Fibroblast of lung (primary cell): Measurements from ENCODE around the gene FAM187B. TPM values are rescaled to one million over a fixed set of nuclear protein-coding genes. Genes with fewer than 3 reads are reported as not detected.

Experiments used
- DNase-seq, 2 donors: peaks; one replicate each; pipeline versions ENCODE4 v3.0.0 to v3.0.0-alpha.2; 2010; ENCODE audit warnings: low read depth in 2 of 2
- H2AFZ ChIP-seq: 2 replicates; pipeline ENCODE4 v1.5.1; 2012; ENCODE audit warnings: low read length, control low read depth, inconsistent platforms
- H3K27ac ChIP-seq: 2 replicates; pipeline ENCODE4 v1.5.1; 2011; ENCODE audit warnings: low read length, control low read depth; ENCODE audit not compliant: insufficient read depth
- H3K27me3 ChIP-seq: 2 replicates; pipeline ENCODE4 v1.5.1; 2011; ENCODE audit warnings: mild to moderate bottlenecking, low read length; ENCODE audit not compliant: control insufficient read depth, insufficient read depth
- H3K36me3 ChIP-seq: 2 replicates; pipeline ENCODE4 v1.5.1; 2011; ENCODE audit warnings: low read length; ENCODE audit not compliant: control insufficient read depth, insufficient read depth
- H3K4me1 ChIP-seq: 2 replicates; pipeline ENCODE4 v1.5.1; 2011; ENCODE audit warnings: low read length; ENCODE audit not compliant: control insufficient read depth, insufficient read depth; ENCODE audit errors: extremely low read depth
- H3K4me2 ChIP-seq: 2 replicates; pipeline ENCODE4 v1.5.1; 2011; ENCODE audit warnings: low read length, control low read depth; ENCODE audit not compliant: insufficient read depth; ENCODE audit errors: extremely low read depth
- H3K4me3 ChIP-seq, 4 experiments: fragments of 200-600 bp in 1 of 4; sonication (generic) in 1 of 4; replicated peaks in 1 of 4; 2 replicates each; pipeline ENCODE4 v1.5.1; 2011 to 2016; ENCODE audit warnings: low read length in 4 of 4, low read depth in 3 of 4, mild to moderate bottlenecking in 3 of 4, control low read depth in 2 of 4, inconsistent platforms in 1 of 4, mixed read lengths in 1 of 4; ENCODE audit not compliant: insufficient read depth in 1 of 4; ENCODE audit errors: control extremely low read depth in 1 of 4
- H3K79me2 ChIP-seq: 2 replicates; pipeline ENCODE4 v1.5.1; 2012; ENCODE audit warnings: mild to moderate bottlenecking, low read length, inconsistent platforms; ENCODE audit not compliant: control insufficient read depth, insufficient read depth
- H3K9ac ChIP-seq: 2 replicates; pipeline ENCODE4 v1.5.1; 2011; ENCODE audit warnings: mild to moderate bottlenecking, low read length, control low read depth; ENCODE audit not compliant: insufficient read depth
- H3K9me3 ChIP-seq: 2 replicates; pipeline ENCODE4 v1.5.1; 2012; ENCODE audit warnings: low read depth, low read length; ENCODE audit not compliant: control insufficient read depth, insufficient read depth
- H4K20me1 ChIP-seq: 2 replicates; pipeline ENCODE4 v1.5.1; 2011; ENCODE audit warnings: low read length; ENCODE audit not compliant: control insufficient read depth, insufficient read depth; ENCODE audit errors: extremely low read depth
- EZH2 ChIP-seq: IDR thresholded peaks from 2 replicates; pipeline ENCODE4 v1.5.1; 2012; ENCODE audit warnings: low read length, control low read depth, mild to moderate bottlenecking; ENCODE audit errors: missing control alignments
- polyA plus RNA-seq, 2 donors: library from polyadenylated mRNA; depleted of rRNA in 1 of 2; stranded (reverse) in 1 of 2; unstranded in 1 of 2; fragments of >200 nt; gene quantifications; 2 replicates each; pipeline ENCODE4 v1.2.1, GENCODE V29; 2011 to 2012; ENCODE audit warnings: missing spikeins in 1 of 2
- total RNA-seq: library from RNA; depleted of rRNA; stranded (reverse); fragments of >200 nt; gene quantifications from 2 replicates; pipeline ENCODE4 v1.2.1, GENCODE V29; 2014
- TF ChIP-seq, protein P1 (sequence below), 2 donors: IDR thresholded peaks in 1 of 2; conservative IDR thresholded peaks in 1 of 2; 1 replicate in 1 of 2; 2 replicates in 1 of 2; pipeline ENCODE4 v1.5.1; 2011 to 2012; ENCODE audit warnings: low read length in 2 of 2, control low read depth in 1 of 2, inconsistent platforms in 1 of 2, low read depth in 1 of 2, mild to moderate bottlenecking in 1 of 2

The FAM187B gene
- total and polyA plus RNA-seq, 2 donors (not counting 1 experiment from before 2014, with no cell fraction given): not detected

DNA sequence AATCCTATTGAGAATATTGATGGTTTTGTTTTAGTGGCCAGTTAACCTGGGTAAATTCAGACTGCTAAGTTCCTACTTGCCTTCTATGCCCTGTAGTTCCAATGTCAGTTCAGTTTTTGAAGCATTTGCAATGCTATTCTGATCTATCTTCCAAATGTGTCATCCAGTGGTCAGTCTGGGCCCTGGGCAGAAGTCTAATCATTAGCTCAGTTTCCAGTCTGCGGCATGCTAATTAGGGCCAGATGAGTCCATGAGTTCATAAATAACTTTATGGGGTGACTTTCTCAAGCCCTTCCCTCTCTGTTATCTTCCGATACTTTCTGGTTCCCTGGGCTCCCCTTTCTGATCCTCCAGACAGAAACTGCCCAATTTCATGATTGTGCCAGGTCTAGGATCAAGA, 32.7 kb downstream of the FAM187B start:
- no peaks in the 10 kb centered on the region for H3K9me3 ChIP-seq
- no peak overlapping the region for H3K4me3 ChIP-seq
- DNase-seq: no peak
- TF ChIP-seq, protein P1, sequence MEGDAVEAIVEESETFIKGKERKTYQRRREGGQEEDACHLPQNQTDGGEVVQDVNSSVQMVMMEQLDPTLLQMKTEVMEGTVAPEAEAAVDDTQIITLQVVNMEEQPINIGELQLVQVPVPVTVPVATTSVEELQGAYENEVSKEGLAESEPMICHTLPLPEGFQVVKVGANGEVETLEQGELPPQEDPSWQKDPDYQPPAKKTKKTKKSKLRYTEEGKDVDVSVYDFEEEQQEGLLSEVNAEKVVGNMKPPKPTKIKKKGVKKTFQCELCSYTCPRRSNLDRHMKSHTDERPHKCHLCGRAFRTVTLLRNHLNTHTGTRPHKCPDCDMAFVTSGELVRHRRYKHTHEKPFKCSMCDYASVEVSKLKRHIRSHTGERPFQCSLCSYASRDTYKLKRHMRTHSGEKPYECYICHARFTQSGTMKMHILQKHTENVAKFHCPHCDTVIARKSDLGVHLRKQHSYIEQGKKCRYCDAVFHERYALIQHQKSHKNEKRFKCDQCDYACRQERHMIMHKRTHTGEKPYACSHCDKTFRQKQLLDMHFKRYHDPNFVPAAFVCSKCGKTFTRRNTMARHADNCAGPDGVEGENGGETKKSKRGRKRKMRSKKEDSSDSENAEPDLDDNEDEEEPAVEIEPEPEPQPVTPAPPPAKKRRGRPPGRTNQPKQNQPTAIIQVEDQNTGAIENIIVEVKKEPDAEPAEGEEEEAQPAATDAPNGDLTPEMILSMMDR (conservative IDR thresholded peaks at IDR 0.05 in 1 of 2, IDR thresholded peaks at IDR 0.05 in 1 of 2; ENCODE audit: low read depth in 1 of 2, low read length in 2 of 2): no peak
- TF ChIP-seq EZH2: no peak
- H3K27ac ChIP-seq: no peak overlapping the region
- no peaks in the 10 kb centered on the region for H4K20me1 ChIP-seq
- H2AFZ ChIP-seq: no peak overlapping the region
- H3K27me3 ChIP-seq: peaks cover 7% of the 10 kb centered on the region
- H3K36me3 ChIP-seq: no peaks in the 10 kb centered on the region
- no peaks in the 10 kb centered on the region for H3K79me2 ChIP-seq
- H3K4me1 ChIP-seq: no peaks in the 10 kb centered on the region
- H3K9ac ChIP-seq: no peak overlapping the region
- no peak overlapping the region for H3K4me2 ChIP-seq

DNA sequence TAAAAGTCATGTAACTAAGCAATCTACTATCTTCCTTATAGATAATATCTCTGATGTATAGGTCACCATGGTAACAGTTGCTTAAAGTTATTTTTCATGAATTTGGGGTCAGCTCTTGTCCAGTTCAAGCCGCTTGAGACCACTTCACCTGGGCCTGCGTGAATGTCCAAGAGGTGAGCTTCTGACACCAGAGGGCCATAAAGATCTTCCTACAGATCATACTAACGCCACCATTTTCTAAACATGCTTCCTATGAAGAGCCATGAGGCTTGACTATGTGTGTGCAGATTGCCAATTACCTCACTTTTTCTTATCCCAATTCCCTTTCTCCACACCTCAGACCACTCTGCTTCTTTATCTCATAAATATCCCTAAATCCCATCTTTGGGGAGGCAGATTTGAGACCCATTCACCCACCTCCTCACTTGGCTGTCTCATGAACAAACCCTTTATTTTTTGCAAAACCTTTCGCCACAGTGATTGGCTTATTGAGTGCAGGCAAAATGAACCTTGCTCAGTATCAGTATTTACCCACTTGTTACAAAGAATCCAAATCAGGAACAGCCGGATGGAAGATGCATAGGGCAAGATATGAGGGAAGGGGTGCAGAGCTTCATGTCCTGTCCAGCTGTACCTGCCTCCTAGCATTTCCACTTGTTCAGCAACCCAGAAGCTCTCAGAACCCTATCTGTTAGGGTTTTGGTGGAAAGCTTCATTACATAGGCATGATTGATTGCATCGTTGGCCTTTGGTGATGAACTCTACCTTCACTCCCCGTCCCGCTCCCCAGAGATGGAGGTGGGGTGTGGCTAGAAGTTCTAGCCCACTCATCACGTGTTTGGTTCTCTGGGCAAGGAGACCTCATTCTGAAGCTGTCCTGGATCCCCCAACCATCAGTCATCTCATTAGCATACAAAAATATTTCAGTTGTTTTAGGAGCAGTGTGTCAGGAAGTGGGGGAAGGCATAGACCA, 34.2 kb downstream of the FAM187B start:
- Histone ChIP-seq H3K79me2 (no peaks in the 10 kb centered on the region), H3K9ac (no peak overlapping the region), H3K27me3 (peaks cover 3% of the 10 kb centered on the region), H3K36me3 (no peaks in the 10 kb centered on the region), H3K4me1 (no peaks in the 10 kb centered on the region), H3K9me3 (no peaks in the 10 kb centered on the region), H4K20me1 (no peaks in the 10 kb centered on the region), H3K4me2 (no peak overlapping the region), H3K27ac (no peak overlapping the region), H3K4me3 (no peak overlapping the region), H2AFZ (no peak overlapping the region)
- TF ChIP-seq EZH2: no peak
- TF ChIP-seq, protein P1 (conservative IDR thresholded peaks at IDR 0.05 in 1 of 2, IDR thresholded peaks at IDR 0.05 in 1 of 2; ENCODE audit: low read depth in 1 of 2, low read length in 2 of 2): no peak
- DNase-seq: no peak

DNA sequence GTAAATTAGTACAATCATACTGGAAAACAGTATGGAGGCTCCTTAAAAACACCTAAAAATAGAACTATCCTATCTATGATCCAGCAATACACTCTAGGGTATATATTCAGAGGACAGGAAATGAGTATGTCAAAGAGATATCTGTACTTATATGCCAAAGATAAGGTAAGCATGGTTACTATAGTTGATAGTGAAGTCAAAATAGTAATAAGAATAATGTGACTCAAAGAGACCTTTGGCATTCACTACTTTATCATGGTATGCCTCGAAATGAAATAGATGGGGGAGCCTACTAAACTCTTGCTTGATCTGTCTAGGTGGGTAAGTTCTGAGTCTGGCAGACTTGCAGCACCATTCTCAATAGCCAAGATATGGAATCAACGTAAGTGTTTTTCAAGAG, 43.7 kb downstream of the FAM187B start:
- Histone ChIP-seq H3K4me2 (no peak overlapping the region), H3K27me3 (no peaks in the 10 kb centered on the region), H3K27ac (no peak overlapping the region), H3K79me2 (no peaks in the 10 kb centered on the region), H4K20me1 (no peaks in the 10 kb centered on the region), H3K9ac (no peak overlapping the region), H3K9me3 (no peaks in the 10 kb centered on the region), H3K36me3 (no peaks in the 10 kb centered on the region), H3K4me3 (no peak overlapping the region), H3K4me1 (no peaks in the 10 kb centered on the region), H2AFZ (no peak overlapping the region)
- no peak for DNase-seq
- TF ChIP-seq, protein P1 (conservative IDR thresholded peaks at IDR 0.05 in 1 of 2, IDR thresholded peaks at IDR 0.05 in 1 of 2; ENCODE audit: low read depth in 1 of 2, low read length in 2 of 2): no peak
- no peak for TF ChIP-seq EZH2
